ENCODE data around the gene THAP7. TPM values are rescaled to one million over a fixed set of nuclear protein-coding genes. Genes with fewer than 3 reads are reported as not detected.
A peak's percentile ranks its signal among the peaks of the same experiment; 100 is the strongest.

THAP7 gene
- total and polyA plus RNA-seq, 2 of the 4 experiments (the other 2 are of a cell fraction): 14.2 to 19.8 TPM

- H3K23ac ChIP-seq (ENCODE audit: low read depth, low read length): peak overlapping the region; percentile 24; the same call in 1 of the 2 replicates
- H3K14ac ChIP-seq (replicated peaks; ENCODE audit: low read depth, low read length): 0 out of 2 replicates have a peak overlapping the region, but pooled peaks have one; percentile 53
- no peaks in the 10 kb centered on the region for H3K9me3 ChIP-seq (ENCODE audit: control insufficient read depth, insufficient read depth, low read length)
- no peak overlapping the region for H2BK5ac ChIP-seq (ENCODE audit: low read depth, low read length, poor library complexity, severe bottlenecking)
- no peak overlapping the region; the same call in 1 of the 2 replicates for H3K18ac ChIP-seq (ENCODE audit: low read depth, low read length)
- H3K36me3 ChIP-seq (ENCODE audit: control insufficient read depth, insufficient read depth, low read length): peaks cover 12% of the 10 kb centered on the region
- dilution Hi-C loops (cut with HindIII; ENCODE audit: low sequenced_read_pairs, unreplicated experiment): no loop called here
- H2AK5ac ChIP-seq (ENCODE audit: low read depth, low read length): no peak overlapping the region
- peak overlapping the region; percentile 3 to 80; a peak in 2 of 4 replicates for H4K8ac ChIP-seq (ENCODE audit: low read depth in 2 of 2, low read length in 2 of 2)
- no peak overlapping the region; the same call in 1 of the 2 replicates for H3K27ac ChIP-seq (ENCODE audit: insufficient read depth, low read length)
- WGBS, 2 experiments (ENCODE audit: extremely low coverage in 2 of 2, insufficient read length in 1 of 2): 22% methylated on average over 8 of the region's 32 CpGs; no CpG with 5 or more reads in 1 of the 2 experiments
- no peak overlapping the region for H4K91ac ChIP-seq (ENCODE audit: insufficient read depth, low read depth, low read length)
- peak overlapping the region; percentile 78; the same call in 1 of the 2 replicates for H3K4ac ChIP-seq (ENCODE audit: low read depth, low read length)
- CTCF ChIA-PET: interaction anchor here (0.7 kb wide), 1 partner anchor 24 kb away, joined by 3 read pairs; the partner anchor contains the start of gene LZTR1
- peak overlapping the region; percentile 70 for H2AK9ac ChIP-seq (replicated peaks; ENCODE audit: low read depth, low read length, poor library complexity)
- H3K56ac ChIP-seq (ENCODE audit: extremely low read depth, insufficient read depth, low read length): no peak overlapping the region
- no peaks in the 10 kb centered on the region; the same call in 1 of the 2 replicates for H3K27me3 ChIP-seq (ENCODE audit: control insufficient read depth, insufficient read depth, low read length)
- H3K4me3 ChIP-seq (ENCODE audit: insufficient read depth, low read depth, low read length): peak overlapping the region; percentile 51
- H2BK20ac ChIP-seq (ENCODE audit: low read depth, low read length): no peak overlapping the region
- H2BK120ac ChIP-seq (ENCODE audit: low read depth, low read length): 0 out of 2 replicates have a peak overlapping the region, but pooled peaks have one; percentile 19
- BruUV-seq (replicated peaks): no TSS peak
- no peak overlapping the region for H2BK15ac ChIP-seq (ENCODE audit: low read depth, low read length)
- H3K9me1 ChIP-seq (ENCODE audit: insufficient read depth, low read length): 0 out of 2 replicates have a peak, but pooled peaks cover 7% of the 10 kb centered on the region
- POLR2A ChIA-PET (ENCODE audit: unreplicated experiment): no interaction called here
- H4K5ac ChIP-seq (ENCODE audit: low read depth, low read length): peak overlapping the region; percentile 30; the same call in 1 of the 2 replicates
- in situ Hi-C loops (cut with MboI; ENCODE audit: low sequenced_read_pairs): no loop called here
- H3K4me2 ChIP-seq (ENCODE audit: low read depth, low read length): peak overlapping the region; percentile 89
- ATAC-seq (ENCODE audit: low read depth) (peak; percentile 50), DNase-seq (no peak)
- intact Hi-C loops (cut with micrococcal nuclease): loop anchor here (10.0 kb wide), 2 partner anchors 73 to 153 kb away; no protein-coding TSS in a partner anchor
- peaks cover 6% of the 10 kb centered on the region; the same call in 1 of the 2 replicates for H3K4me1 ChIP-seq (ENCODE audit: control insufficient read depth, insufficient read depth, low read length)
- peak overlapping the region; percentile 55 for H3K9ac ChIP-seq (ENCODE audit: low read depth, low read length)
- no peak for TF ChIP-seq MAFK (IDR thresholded peaks at IDR 0.05; ENCODE audit: low read depth, low read length)
- TF ChIP-seq MAZ (IDR thresholded peaks at IDR 0.05; ENCODE audit: borderline replicate concordance, low read depth, low read length): no peak
- TF ChIP-seq POLR2A (IDR thresholded peaks at IDR 0.05; ENCODE audit: low read depth, low read length): no peak
- TF ChIP-seq BHLHE40 (IDR thresholded peaks at IDR 0.05; ENCODE audit: low read depth, low read length): no peak
- H4K20me1 ChIP-seq (ENCODE audit: insufficient read depth, low read length): peaks cover 24% of the 10 kb centered on the region; the same call in 1 of the 2 replicates
- H2AFZ ChIP-seq (replicated peaks; ENCODE audit: low read length, poor library complexity): peak overlapping the region; percentile 78
- H3K79me1 ChIP-seq (ENCODE audit: low read depth in 1 of 2, low read length in 2 of 2): peaks cover 3 to 33% of the 10 kb centered on the region in 2 experiments; a peak in 3 of 4 replicates
These were observed 44.1 kb downstream of the THAP7 start for GRCh38 chr22:20957683-20958431.
